Chondrocyte (in vitro differentiated cells): ENCODE measurements around the gene RBM38. TPM values are rescaled to one million over a fixed set of nuclear protein-coding genes. Genes with fewer than 3 reads are reported as not detected.
A peak's percentile ranks its signal among the peaks of the same experiment; 100 is the strongest.

ENCODE experiments used
- DNase-seq: peaks from one replicate; pipeline ENCODE4 v3.0.0; 2021; ENCODE audit warnings: mixed read lengths, low spot score
- H3K27ac Mint-ChIP-seq: one replicate; pipeline ENCODE4 v1.8.0; 2021; ENCODE audit warnings: mild to moderate bottlenecking, moderate library complexity, mixed read lengths; ENCODE audit not compliant: unreplicated experiment
- H3K27me3 Mint-ChIP-seq: 2 replicates; pipeline ENCODE4 v1.8.0; 2021; ENCODE audit warnings: low read depth, mixed read lengths
- H3K36me3 Mint-ChIP-seq: 2 replicates; pipeline ENCODE4 v1.8.0; 2021; ENCODE audit warnings: low read depth, mixed read lengths
- H3K4me1 Mint-ChIP-seq: 2 replicates; pipeline ENCODE4 v1.8.0; 2021; ENCODE audit warnings: low read depth, mild to moderate bottlenecking, mixed read lengths
- H3K4me3 Mint-ChIP-seq: one replicate; pipeline ENCODE4 v1.8.0; 2021; ENCODE audit warnings: mild to moderate bottlenecking, moderate library complexity, mixed read lengths; ENCODE audit not compliant: unreplicated experiment
- H3K9me3 Mint-ChIP-seq: 2 replicates; pipeline ENCODE4 v1.8.0; 2021; ENCODE audit warnings: low read depth, mixed read lengths
- CTCF ChIP-seq: fragments of 200-600 bp; sonication (generic); IDR thresholded peaks from 2 replicates; pipeline ENCODE4 v1.5.0; 2021; ENCODE audit warnings: antibody characterized with exemption, mild to moderate bottlenecking, moderate library complexity
- total RNA-seq: library from RNA; stranded (reverse); gene quantifications from 3 replicates; pipeline ENCODE4 v1.2.1, GENCODE V29; 2021

RBM38 gene
- total RNA-seq, 1 donor from 2014 or later = 11.2 TPM

DNA sequence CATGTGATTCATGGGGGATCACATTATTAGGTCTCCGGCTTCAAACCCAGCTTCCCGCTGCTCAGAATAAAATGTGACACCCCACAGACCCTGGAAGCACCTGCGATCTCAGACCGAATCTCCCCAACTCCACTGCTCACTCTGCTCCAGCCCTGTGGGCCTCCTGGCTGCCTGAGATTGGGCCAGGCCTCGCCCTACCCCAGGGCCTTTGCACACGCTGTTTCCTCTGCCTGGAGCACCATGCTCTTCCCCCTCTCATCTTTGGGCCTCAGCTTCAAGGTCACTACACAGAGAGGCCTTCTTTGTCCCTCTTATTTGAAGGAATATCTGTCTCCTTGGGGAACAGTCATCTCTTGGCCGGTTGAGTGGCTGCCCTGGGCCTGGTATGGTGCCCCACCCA, 48.8 kb downstream of the RBM38 start:
- Mint-ChIP-seq H3K27me3 (no peaks in the 10 kb centered on the region), H3K4me3 (no peak overlapping the region), H3K36me3 (no peaks in the 10 kb centered on the region), H3K27ac (peak overlapping the region; percentile 83), H3K4me1 (peaks cover 48% of the 10 kb centered on the region), H3K9me3 (no peaks in the 10 kb centered on the region)
- no peak for DNase-seq
- TF ChIP-seq CTCF = no peak

DNA sequence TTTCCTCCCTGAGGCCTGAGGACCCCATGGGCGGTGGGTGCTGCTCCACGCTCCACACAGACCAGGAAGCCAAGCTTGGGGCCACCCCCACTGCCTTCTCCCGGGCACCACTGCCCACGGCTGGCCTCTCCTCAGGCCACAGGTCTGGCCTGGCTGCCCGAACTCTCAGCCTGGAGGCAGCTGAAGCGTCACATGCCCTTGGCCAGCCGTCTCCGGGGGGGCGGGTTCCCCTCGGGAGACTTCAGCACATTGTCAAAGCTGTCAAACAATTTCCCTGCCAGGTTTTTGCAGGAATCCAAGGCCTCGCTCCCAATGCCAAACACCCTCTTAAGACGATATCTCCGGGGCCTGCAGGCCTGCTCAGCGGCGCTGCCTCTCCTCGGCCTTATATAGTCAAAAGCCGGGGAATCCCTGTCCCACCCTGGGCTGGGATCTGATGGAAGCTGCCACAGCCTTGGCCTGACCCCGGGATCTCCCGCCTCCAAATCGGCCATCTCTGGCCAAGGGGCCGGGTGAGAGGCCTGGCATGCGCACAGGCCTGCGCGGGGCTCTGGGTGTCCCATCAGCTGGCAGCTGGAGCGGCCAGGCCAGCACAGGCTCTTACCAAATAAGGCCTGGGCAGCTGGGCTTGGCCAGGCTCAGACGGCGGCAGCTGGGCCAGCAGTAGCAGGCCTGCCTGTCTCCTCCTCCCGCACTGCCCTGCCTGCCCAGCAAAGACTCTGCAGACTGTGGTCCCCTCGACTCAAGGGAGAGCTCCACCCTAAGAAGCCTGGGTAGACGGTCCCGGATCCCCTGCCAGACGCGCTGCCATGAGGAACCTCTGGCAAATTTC, 49.7 kb downstream of the RBM38 start:
- Mint-ChIP-seq H3K27ac (peak overlapping the region; percentile 83), H3K9me3 (peaks cover 3% of the 10 kb centered on the region), H3K36me3 (no peaks in the 10 kb centered on the region), H3K4me1 (peaks cover 45% of the 10 kb centered on the region), H3K27me3 (peaks cover 5% of the 10 kb centered on the region), H3K4me3 (no peak overlapping the region)
- DNase-seq = no peak
- TF ChIP-seq CTCF = no peak

GRCh38 chr20:57441510-57442154, 50.4 kb downstream of the RBM38 start:
- no peak for TF ChIP-seq CTCF
- Mint-ChIP-seq H3K27me3 (peaks cover 11% of the 10 kb centered on the region), H3K4me3 (no peak overlapping the region), H3K36me3 (no peaks in the 10 kb centered on the region), H3K27ac (peak overlapping the region; percentile 83), H3K4me1 (peaks cover 40% of the 10 kb centered on the region), H3K9me3 (peaks cover 6% of the 10 kb centered on the region)
- no peak for DNase-seq

GRCh38 chr20:57442158-57442887, 51.1 kb downstream of the RBM38 start:
- Mint-ChIP-seq H3K36me3 (no peaks in the 10 kb centered on the region), H3K4me3 (no peak overlapping the region), H3K4me1 (peaks cover 40% of the 10 kb centered on the region), H3K9me3 (peaks cover 6% of the 10 kb centered on the region), H3K27me3 (peaks cover 15% of the 10 kb centered on the region), H3K27ac (no peak overlapping the region)
- no peak for DNase-seq
- TF ChIP-seq CTCF = no peak

- H3K27ac Mint-ChIP-seq = no peak overlapping the region
- H3K9me3 Mint-ChIP-seq = peaks cover 6% of the 10 kb centered on the region
- no peak overlapping the region for H3K4me3 Mint-ChIP-seq
- peaks cover 38% of the 10 kb centered on the region for H3K4me1 Mint-ChIP-seq
- DNase-seq = no peak
- no peak for TF ChIP-seq CTCF
- peaks cover 15% of the 10 kb centered on the region for H3K27me3 Mint-ChIP-seq
- no peaks in the 10 kb centered on the region for H3K36me3 Mint-ChIP-seq
Measured at GRCh38 chr20:57442888-57443239, 51.7 kb downstream of the RBM38 start.
